HEK293 (cell line): ENCODE data around the gene PTX3.

Experiments
- CTCF ChIA-PET: fragments of 350-600 bp; formaldehyde crosslinking; extraction: SDS; loops from one replicate; lab custom pipeline; 2021; ENCODE audit warnings: antibody characterized with exemption; lab: Yijun Ruan, JAX
- POLR2A ChIA-PET: fragments of 300-600 bp; formaldehyde crosslinking; extraction: SDS; loops from one replicate; lab custom pipeline; 2020; ENCODE audit warnings: antibody characterized with exemption, inconsistent platforms; lab: Yijun Ruan, JAX
- H3K27ac ChIP-seq: fragments of 200-500 bp; sonication (Bioruptor generic); 2 replicates; pipeline ENCODE4 v1.5.1; 2014; ENCODE audit warnings: low read depth, low read length, control low read depth, inconsistent platforms; ENCODE audit errors: extremely low read depth
- H3K36me3 ChIP-seq, 2 experiments: fragments of 200-500 bp in 1 of 2; sonication (Bioruptor generic) in 1 of 2; 1 replicate in 1 of 2; 2 replicates in 1 of 2; pipeline ENCODE4 v1.5.1; 2014 to 2017; ENCODE audit warnings: inconsistent platforms in 2 of 2, low read length in 2 of 2; ENCODE audit not compliant: control insufficient read depth in 2 of 2, insufficient read depth in 1 of 2
- H3K4me1 ChIP-seq: fragments of 200-500 bp; sonication (Bioruptor generic); 2 replicates; pipeline ENCODE4 v1.5.1; 2014; ENCODE audit warnings: mild to moderate bottlenecking, low read length, inconsistent platforms; ENCODE audit not compliant: control insufficient read depth, insufficient read depth
- H3K4me3 ChIP-seq: 2 replicates; pipeline ENCODE4 v1.5.1; 2011; ENCODE audit warnings: low read depth, mild to moderate bottlenecking, control low read depth, low read length, moderate library complexity
- H3K9me3 ChIP-seq: fragments of 200-500 bp; sonication (Bioruptor generic); 2 replicates; pipeline ENCODE4 v1.5.1; 2014; ENCODE audit warnings: low read depth, low read length, inconsistent platforms; ENCODE audit not compliant: control insufficient read depth, insufficient read depth
- ATF2 ChIP-seq: fragments of 450-650 bp; formaldehyde crosslinking; IDR thresholded peaks from 2 replicates; pipeline ENCODE4 v1.5.1; 2016; ENCODE audit warnings: missing biosample characterization, missing genetic modification characterization, low read depth
- HOXA7 ChIP-seq: sonication (generic); formaldehyde crosslinking; IDR thresholded peaks from 2 replicates; pipeline ENCODE4 v1.8.1; 2022; ENCODE audit warnings: missing genetic modification reagents, borderline replicate concordance
- HOXC10 ChIP-seq: sonication (generic); formaldehyde crosslinking; IDR thresholded peaks from 2 replicates; pipeline ENCODE4 v1.8.1; 2023; ENCODE audit warnings: mild to moderate bottlenecking, missing genetic modification reagents
- KLF9 ChIP-seq: fragments of 450-650 bp; formaldehyde crosslinking; IDR thresholded peaks from 2 replicates; pipeline ENCODE4 v1.5.1; 2016; ENCODE audit warnings: missing biosample characterization, missing genetic modification characterization, low read depth
- SP3 ChIP-seq: fragments of 450-650 bp; formaldehyde crosslinking; IDR thresholded peaks from 2 replicates; pipeline ENCODE4 v1.5.1; 2016; ENCODE audit warnings: missing biosample characterization, missing genetic modification characterization
- TCF7L2 ChIP-seq: IDR thresholded peaks from 2 replicates; pipeline ENCODE4 v1.6.1; 2011; ENCODE audit warnings: low read depth, mild to moderate bottlenecking, inconsistent platforms, low read length, moderate library complexity, borderline replicate concordance
- TRIM28 ChIP-seq: IDR thresholded peaks from 2 replicates; pipeline ENCODE4 v1.6.1; 2011; ENCODE audit warnings: low read length, control low read depth, borderline replicate concordance
- ZBTB20 ChIP-seq: fragments of 450-650 bp; formaldehyde crosslinking; IDR thresholded peaks from 2 replicates; pipeline ENCODE4 v1.5.1; 2016; ENCODE audit warnings: missing biosample characterization, missing genetic modification characterization
- ZNF121 ChIP-seq: fragments of 450-650 bp; formaldehyde crosslinking; IDR thresholded peaks from 2 replicates; pipeline ENCODE4 v1.5.1; 2016; ENCODE audit warnings: missing biosample characterization, missing genetic modification characterization
- ZNF174 ChIP-seq: fragments of 450-650 bp; formaldehyde crosslinking; IDR thresholded peaks from 2 replicates; pipeline ENCODE4 v1.5.0; 2017; ENCODE audit warnings: missing biosample characterization, mild to moderate bottlenecking, missing genetic modification characterization
- ZNF354C ChIP-seq: fragments of 450-650 bp; formaldehyde crosslinking; IDR thresholded peaks from 2 replicates; pipeline ENCODE4 v1.5.1; 2016; ENCODE audit warnings: missing biosample characterization, missing genetic modification characterization, low read depth, borderline replicate concordance
- ZNF544 ChIP-seq: fragments of 450-650 bp; formaldehyde crosslinking; IDR thresholded peaks from 2 replicates; pipeline ENCODE4 v1.5.0; 2017; ENCODE audit warnings: missing biosample characterization, missing genetic modification characterization
- ZNF76 ChIP-seq: fragments of 450-650 bp; formaldehyde crosslinking; IDR thresholded peaks from 2 replicates; pipeline ENCODE4; 2016; ENCODE audit warnings: low read depth, missing biosample characterization, missing genetic modification characterization, borderline replicate concordance
- TF ChIP-seq, protein P1 (sequence below): fragments of 450-650 bp; formaldehyde crosslinking; IDR thresholded peaks from 2 replicates; pipeline ENCODE4 v1.5.1; 2016; ENCODE audit warnings: missing biosample characterization, missing genetic modification characterization
- TF ChIP-seq, protein P2 (sequence below): fragments of 450-650 bp; formaldehyde crosslinking; IDR thresholded peaks from 2 replicates; pipeline ENCODE4 v1.5.1; 2016; ENCODE audit warnings: missing biosample characterization, missing genetic modification characterization, low read depth

Gene PTX3

GRCh38 chr3:157393113-157393512 lies 43.5 kb upstream of the PTX3 start (continued):
- TF ChIP-seq ATF2 (tag by site-specific recombination) (no peak), HOXA7 (CRISPR knock-in tag) (no peak), ZNF76 (no peak), ZNF121 (no peak), ZNF174 (tag by site-specific recombination) (no peak)
- TF ChIP-seq, all 188 proteins: peak for 0

- Histone ChIP-seq H3K9me3 (no peaks in the 10 kb centered on the region), H3K4me3 (no peak overlapping the region), H3K27ac (no peak overlapping the region), H3K4me1 (no peaks in the 10 kb centered on the region), H3K36me3 (no peaks in the 10 kb centered on the region)
- CTCF ChIA-PET, result no interaction called here
- TF ChIP-seq KLF9 (tag by site-specific recombination), result no peak
- POLR2A ChIA-PET, result no interaction called here
These were observed 42.2 kb upstream of the PTX3 start for GRCh38 chr3:157394411-157394810.

- no peak overlapping the region for H3K4me3 ChIP-seq
- H3K36me3 ChIP-seq, result no peaks in the 10 kb centered on the region
- CTCF ChIA-PET, result no interaction called here
- POLR2A ChIA-PET, result no interaction called here
- no peaks in the 10 kb centered on the region for H3K9me3 ChIP-seq
- no peaks in the 10 kb centered on the region for H3K4me1 ChIP-seq
- no peak overlapping the region for H3K27ac ChIP-seq
- TF ChIP-seq, protein P1, sequence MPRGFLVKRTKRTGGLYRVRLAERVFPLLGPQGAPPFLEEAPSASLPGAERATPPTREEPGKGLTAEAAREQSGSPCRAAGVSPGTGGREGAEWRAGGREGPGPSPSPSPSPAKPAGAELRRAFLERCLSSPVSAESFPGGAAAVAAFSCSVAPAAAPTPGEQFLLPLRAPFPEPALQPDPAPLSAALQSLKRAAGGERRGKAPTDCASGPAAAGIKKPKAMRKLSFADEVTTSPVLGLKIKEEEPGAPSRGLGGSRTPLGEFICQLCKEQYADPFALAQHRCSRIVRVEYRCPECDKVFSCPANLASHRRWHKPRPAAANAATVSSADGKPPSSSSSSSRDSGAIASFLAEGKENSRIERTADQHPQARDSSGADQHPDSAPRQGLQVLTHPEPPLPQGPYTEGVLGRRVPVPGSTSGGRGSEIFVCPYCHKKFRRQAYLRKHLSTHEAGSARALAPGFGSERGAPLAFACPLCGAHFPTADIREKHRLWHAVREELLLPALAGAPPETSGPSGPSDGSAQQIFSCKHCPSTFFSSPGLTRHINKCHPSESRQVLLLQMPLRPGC (tag by site-specific recombination), result no peak
- no peak for TF ChIP-seq HOXC10
- no peak for TF ChIP-seq ZNF544
- no peak for TF ChIP-seq ZBTB20
- no peak for TF ChIP-seq SP3 (tag by site-specific recombination)
- TF ChIP-seq, protein P2, sequence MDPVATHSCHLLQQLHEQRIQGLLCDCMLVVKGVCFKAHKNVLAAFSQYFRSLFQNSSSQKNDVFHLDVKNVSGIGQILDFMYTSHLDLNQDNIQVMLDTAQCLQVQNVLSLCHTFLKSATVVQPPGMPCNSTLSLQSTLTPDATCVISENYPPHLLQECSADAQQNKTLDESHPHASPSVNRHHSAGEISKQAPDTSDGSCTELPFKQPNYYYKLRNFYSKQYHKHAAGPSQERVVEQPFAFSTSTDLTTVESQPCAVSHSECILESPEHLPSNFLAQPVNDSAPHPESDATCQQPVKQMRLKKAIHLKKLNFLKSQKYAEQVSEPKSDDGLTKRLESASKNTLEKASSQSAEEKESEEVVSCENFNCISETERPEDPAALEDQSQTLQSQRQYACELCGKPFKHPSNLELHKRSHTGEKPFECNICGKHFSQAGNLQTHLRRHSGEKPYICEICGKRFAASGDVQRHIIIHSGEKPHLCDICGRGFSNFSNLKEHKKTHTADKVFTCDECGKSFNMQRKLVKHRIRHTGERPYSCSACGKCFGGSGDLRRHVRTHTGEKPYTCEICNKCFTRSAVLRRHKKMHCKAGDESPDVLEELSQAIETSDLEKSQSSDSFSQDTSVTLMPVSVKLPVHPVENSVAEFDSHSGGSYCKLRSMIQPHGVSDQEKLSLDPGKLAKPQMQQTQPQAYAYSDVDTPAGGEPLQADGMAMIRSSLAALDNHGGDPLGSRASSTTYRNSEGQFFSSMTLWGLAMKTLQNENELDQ (tag by site-specific recombination), result no peak
- TF ChIP-seq, all 188 proteins: peak for 0
These were observed 38.1 kb upstream of the PTX3 start for GRCh38 chr3:157398598-157398997.

DNA sequence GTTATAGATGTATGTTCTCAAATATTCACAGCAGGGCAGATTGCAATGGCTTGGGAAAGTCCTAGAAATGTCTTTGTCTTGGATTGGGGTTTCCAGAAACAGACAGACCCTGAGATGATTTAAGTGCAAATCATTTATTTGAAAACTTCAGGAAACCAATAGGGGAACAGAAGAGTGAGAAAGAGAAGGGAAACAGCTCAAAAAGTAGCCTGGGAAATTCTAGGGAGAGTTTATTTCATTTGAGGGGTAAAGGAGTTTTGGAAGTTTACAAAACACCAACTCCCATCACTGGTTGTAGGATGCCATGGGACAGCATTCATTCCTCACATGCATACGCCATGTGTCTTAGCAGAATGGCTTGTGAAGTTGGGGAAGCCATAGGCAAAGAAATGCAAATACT lies 32.3 kb upstream of the PTX3 start:
- no peak for TF ChIP-seq TCF7L2
- no peak for TF ChIP-seq ZNF354C (tag by site-specific recombination)
- no peak for TF ChIP-seq TRIM28
- POLR2A ChIA-PET, result no interaction called here
- no peaks in the 10 kb centered on the region for H3K4me1 ChIP-seq
- CTCF ChIA-PET, result no interaction called here
- no peak overlapping the region for H3K4me3 ChIP-seq
- no peak overlapping the region for H3K27ac ChIP-seq
- H3K9me3 ChIP-seq, result no peaks in the 10 kb centered on the region
- H3K36me3 ChIP-seq, result no peaks in the 10 kb centered on the region
